ENCODE data around the gene GLE1. TPM values are rescaled to one million over a fixed set of nuclear protein-coding genes. Genes with fewer than 3 reads are reported as not detected.
A peak's percentile ranks its signal among the peaks of the same experiment; 100 is the strongest.
"Not testable (repeated sequence)": the region's sequence is repeated elsewhere in the genome, so short reads cannot be mapped to it uniquely, and the experiment has no call there.

The GLE1 gene
- total RNA-seq, 2 donors from 2014 or later, result 40.6 to 41.9 TPM

GRCh38 chr9:128568470-128569078, 64.1 kb downstream of the GLE1 start:
- H3K4me3 Mint-ChIP-seq, result no peak overlapping the region
- peaks cover 17% of the 10 kb centered on the region for H3K36me3 Mint-ChIP-seq
- no peaks in the 10 kb centered on the region for H3K9me3 Mint-ChIP-seq
- H3K27ac Mint-ChIP-seq, result peak overlapping the region in 1 of 2 donors; percentile 6
- no peaks in the 10 kb centered on the region for H3K27me3 Mint-ChIP-seq
- ATAC-seq, result no peak
- DNase-seq (ENCODE audit: low spot score), result no peak
- H3K4me1 Mint-ChIP-seq (ENCODE audit: low read depth in 2 of 2), result peaks cover 7 to 24% of the 10 kb centered on the region in 2 donors

- H3K9me3 Mint-ChIP-seq, result no peaks in the 10 kb centered on the region
- DNase-seq (ENCODE audit: low spot score) (no peak), ATAC-seq (no peak)
- peaks cover 0 to 11% of the 10 kb centered on the region in 2 donors for H3K4me1 Mint-ChIP-seq (ENCODE audit: low read depth in 2 of 2)
- no peak overlapping the region for H3K27ac Mint-ChIP-seq
- H3K36me3 Mint-ChIP-seq, result peaks cover 37% of the 10 kb centered on the region
- H3K4me3 Mint-ChIP-seq, result no peak overlapping the region
- H3K27me3 Mint-ChIP-seq, result no peaks in the 10 kb centered on the region
Measured at GRCh38 chr9:128575469-128575868, 71.0 kb downstream of the GLE1 start.

- peaks cover 0 to 11% of the 10 kb centered on the region in 2 donors for H3K4me1 Mint-ChIP-seq (ENCODE audit: low read depth in 2 of 2)
- DNase-seq (ENCODE audit: low spot score) (no peak), ATAC-seq (no peak)
- H3K27ac Mint-ChIP-seq, result no peak overlapping the region
- H3K4me3 Mint-ChIP-seq, result no peak overlapping the region
- H3K36me3 Mint-ChIP-seq, result peaks cover 37% of the 10 kb centered on the region
- H3K9me3 Mint-ChIP-seq, result no peaks in the 10 kb centered on the region
- no peaks in the 10 kb centered on the region for H3K27me3 Mint-ChIP-seq
Measured at GRCh38 chr9:128575916-128576315, 71.4 kb downstream of the GLE1 start.

- H3K9me3 Mint-ChIP-seq, result no peaks in the 10 kb centered on the region
- no peaks in the 10 kb centered on the region for H3K27me3 Mint-ChIP-seq
- H3K36me3 Mint-ChIP-seq, result peaks cover 35% of the 10 kb centered on the region
- no peak for DNase-seq (ENCODE audit: low spot score)
- H3K4me3 Mint-ChIP-seq, result no peak overlapping the region
- no peak for ATAC-seq
- H3K27ac Mint-ChIP-seq, result no peak overlapping the region
- peaks cover 0 to 9% of the 10 kb centered on the region in 2 donors for H3K4me1 Mint-ChIP-seq (ENCODE audit: low read depth in 2 of 2)
Measured at GRCh38 chr9:128577206-128577605, 72.7 kb downstream of the GLE1 start.

- DNase-seq (ENCODE audit: low spot score) (no peak), ATAC-seq (no peak)
- no peaks in the 10 kb centered on the region for H3K27me3 Mint-ChIP-seq
- peaks cover 51% of the 10 kb centered on the region for H3K36me3 Mint-ChIP-seq
- no peaks in the 10 kb centered on the region for H3K4me1 Mint-ChIP-seq (ENCODE audit: low read depth in 2 of 2)
- H3K9me3 Mint-ChIP-seq, result no peaks in the 10 kb centered on the region
- no peak overlapping the region for H3K4me3 Mint-ChIP-seq
- no peak overlapping the region for H3K27ac Mint-ChIP-seq
Measured at GRCh38 chr9:128579194-128579593, 74.7 kb downstream of the GLE1 start.

GRCh38 chr9:128580731-128581130, 76.2 kb downstream of the GLE1 start:
- DNase-seq (ENCODE audit: low spot score) (no peak), ATAC-seq (no peak)
- H3K27ac Mint-ChIP-seq, result no peak overlapping the region
- H3K4me1 Mint-ChIP-seq (ENCODE audit: low read depth in 2 of 2), result no peaks in the 10 kb centered on the region
- no peaks in the 10 kb centered on the region for H3K27me3 Mint-ChIP-seq
- peaks cover 47% of the 10 kb centered on the region for H3K36me3 Mint-ChIP-seq
- H3K9me3 Mint-ChIP-seq, result no peaks in the 10 kb centered on the region
- H3K4me3 Mint-ChIP-seq, result no peak overlapping the region

- ATAC-seq, H3K27ac Mint-ChIP-seq, H3K4me3 Mint-ChIP-seq: not testable (repeated sequence)
Measured at GRCh38 chr9:128585155-128585554, 80.6 kb downstream of the GLE1 start.

GRCh38 chr9:128586934-128587333, 82.4 kb downstream of the GLE1 start:
- not testable (repeated sequence) for H3K4me3 Mint-ChIP-seq; ATAC-seq; H3K4me1 Mint-ChIP-seq (ENCODE audit: low read depth in 2 of 2); H3K27me3 Mint-ChIP-seq; DNase-seq (ENCODE audit: low spot score); H3K9me3 Mint-ChIP-seq
- peak overlapping the region in 1 of 2 donors; percentile 65 for H3K27ac Mint-ChIP-seq
- peaks cover 39% of the 10 kb centered on the region for H3K36me3 Mint-ChIP-seq

More at GRCh38 chr9:128585155-128585554, 80.6 kb downstream of the GLE1 start:
- H3K36me3 Mint-ChIP-seq, result peaks cover 37% of the 10 kb centered on the region
- H3K27me3 Mint-ChIP-seq; DNase-seq (ENCODE audit: low spot score); H3K4me1 Mint-ChIP-seq (ENCODE audit: low read depth in 2 of 2); H3K9me3 Mint-ChIP-seq: not testable (repeated sequence)

- Mint-ChIP-seq H3K27me3 (no peaks in the 10 kb centered on the region), H3K4me1 (ENCODE audit: low read depth in 2 of 2) (peaks cover 0 to 3% of the 10 kb centered on the region in 2 donors), H3K27ac (peak overlapping the region in 1 of 2 donors; percentile 65), H3K36me3 (peaks cover 38% of the 10 kb centered on the region), H3K4me3 (no peak overlapping the region), H3K9me3 (no peaks in the 10 kb centered on the region)
- DNase-seq (ENCODE audit: low spot score) (no peak), ATAC-seq (peak; percentile 28 to 82)
Measured at GRCh38 chr9:128587453-128587852, 82.9 kb downstream of the GLE1 start.

GRCh38 chr9:128588581-128589233, 84.2 kb downstream of the GLE1 start:
- no peaks in the 10 kb centered on the region for H3K27me3 Mint-ChIP-seq
- H3K9me3 Mint-ChIP-seq, result no peaks in the 10 kb centered on the region
- no peak for DNase-seq (ENCODE audit: low spot score)
- no peak overlapping the region for H3K4me3 Mint-ChIP-seq
- H3K4me1 Mint-ChIP-seq (ENCODE audit: low read depth in 2 of 2), result peaks cover 0 to 3% of the 10 kb centered on the region in 2 donors
- H3K27ac Mint-ChIP-seq, result no peak overlapping the region
- peaks cover 27% of the 10 kb centered on the region for H3K36me3 Mint-ChIP-seq
- ATAC-seq, result no peak

Other genes starting within 250 kb of the GLE1 start
- 10 to 100 TPM; 66.8 to 68.9 TPM for gene GOLGA2, start 228.7 kb upstream of the GLE1 start, total RNA-seq
- gene SWI5, start 228.4 kb upstream of the GLE1 start, total RNA-seq, result 10 to 100 TPM in 1 of 2 donors, 1 to 10 TPM in 1; 7.5 to 20.4 TPM
- gene TRUB2, start 182.3 kb upstream of the GLE1 start, total RNA-seq, result 10 to 100 TPM; 28.4 to 38.0 TPM
- gene COQ4, start 181.9 kb upstream of the GLE1 start, total RNA-seq, result 10 to 100 TPM; 39.6 to 65.7 TPM
- gene SLC27A4, start 164.2 kb upstream of the GLE1 start, total RNA-seq, result 10 to 100 TPM; 23.5 to 32.3 TPM
- 10 to 100 TPM; 83.6 to 89.4 TPM for gene URM1, start 133.3 kb upstream of the GLE1 start, total RNA-seq
- 1 to 10 TPM; 7.4 TPM for gene CERCAM, start 83.9 kb upstream of the GLE1 start, total RNA-seq
- gene ODF2, start 48.7 kb upstream of the GLE1 start, total RNA-seq, result 10 to 100 TPM; 55.4 to 95.2 TPM
- 100 to 1,000 TPM; 243 to 260 TPM for gene SPTAN1, start 47.9 kb downstream of the GLE1 start, total RNA-seq
- 10 to 100 TPM; 23.7 to 62.6 TPM for gene DYNC2I2, start 152.1 kb downstream of the GLE1 start, total RNA-seq
- gene SET, start 184.5 kb downstream of the GLE1 start, total RNA-seq, result 100 to 1,000 TPM; 495 to 800 TPM
- 1 to 10 TPM; 7.0 to 8.0 TPM for gene PKN3, start 197.8 kb downstream of the GLE1 start, total RNA-seq
- 10 to 100 TPM; 56.3 to 72.3 TPM for gene ZDHHC12, start 219.4 kb downstream of the GLE1 start, total RNA-seq